H1 (cell line): ENCODE results near the gene RELT. TPM values are rescaled to one million over a fixed set of nuclear protein-coding genes. Genes with fewer than 3 reads are reported as not detected.

Source experiments
- CTCF ChIA-PET: fragments of 300-600 bp; sonication (Branson Sonifier 250); formaldehyde crosslinking; loops from one replicate; lab custom pipeline; 2021; ENCODE audit not compliant: partially characterized antibody; lab: Charles Lee
- POLR2A ChIA-PET: fragments of 300-600 bp; sonication (Branson Sonifier 250); formaldehyde crosslinking; loops from one replicate; lab custom pipeline; 2021; ENCODE audit warnings: inconsistent platforms; ENCODE audit not compliant: partially characterized antibody; lab: Charles Lee
- DNase-seq, 2 experiments: peaks; one replicate each; pipeline versions ENCODE4 v3.0.0 to v3.0.0-alpha.2; 2010 to 2022; ENCODE audit warnings: low spot score in 2 of 2, low read depth in 1 of 2, mixed read lengths in 1 of 2
- FAIRE-seq: peaks from 2 replicates; lab custom pipeline; 2011; peaks lifted over from hg19 to GRCh38; lab: Jason Lieb, UNC
- H2AFZ ChIP-seq: 2 replicates; pipeline ENCODE4 v1.8.1; 2012; ENCODE audit warnings: low read length, inconsistent platforms
- H2AK5ac ChIP-seq: 2 replicates; pipeline ENCODE4 v1.6.1; 2013; ENCODE audit warnings: low read depth, low read length
- H2BK120ac ChIP-seq: replicated peaks from 2 replicates; pipeline ENCODE3; 2013; ENCODE audit warnings: low read depth, low read length, inconsistent platforms
- H2BK12ac ChIP-seq: 2 replicates; pipeline ENCODE4 v1.6.1; 2013; ENCODE audit warnings: low read depth, low read length
- H2BK15ac ChIP-seq: 2 replicates; pipeline ENCODE4 v1.6.1; 2013; ENCODE audit warnings: low read length
- H2BK20ac ChIP-seq: 2 replicates; pipeline ENCODE4 v1.6.1; 2013; ENCODE audit warnings: low read length
- H2BK5ac ChIP-seq: 2 replicates; pipeline ENCODE4 v1.6.1; 2013; ENCODE audit warnings: low read depth, low read length
- H3K14ac ChIP-seq: 2 replicates; pipeline ENCODE4 v1.6.1; 2013; ENCODE audit warnings: inconsistent platforms; ENCODE audit not compliant: insufficient read length
- H3K18ac ChIP-seq: 2 replicates; pipeline ENCODE4 v1.6.1; 2013; ENCODE audit warnings: low read length; ENCODE audit errors: extremely low read depth
- H3K23ac ChIP-seq: 2 replicates; pipeline ENCODE4 v1.6.1; 2013; ENCODE audit warnings: inconsistent platforms; ENCODE audit not compliant: insufficient read length
- H3K23me2 ChIP-seq: 2 replicates; pipeline ENCODE4 v1.6.1; 2013; ENCODE audit warnings: low read depth, low read length
- H3K27ac ChIP-seq: 2 replicates; pipeline ENCODE4 v1.6.1; 2011; ENCODE audit warnings: low read depth, low read length, inconsistent platforms
- H3K27me3 ChIP-seq, 4 experiments: replicated peaks in 1 of 4; 1 replicate in 1 of 4; 2 replicates in 3 of 4; pipeline versions ENCODE4 v1.6.1 to v1.8.1; 2011 to 2013; ENCODE audit warnings: low read length in 3 of 4, mild to moderate bottlenecking in 3 of 4, inconsistent platforms in 2 of 4, mixed read lengths in 2 of 4, moderate library complexity in 1 of 4; ENCODE audit not compliant: control insufficient read depth in 3 of 4, insufficient read depth in 3 of 4; ENCODE audit errors: extremely low read depth in 1 of 4
- H3K36me3 ChIP-seq, 4 experiments: 2 replicates each; pipeline versions ENCODE4 v1.6.1 to v1.8.1; 2011 to 2013; ENCODE audit warnings: mild to moderate bottlenecking in 4 of 4, low read length in 3 of 4, moderate library complexity in 2 of 4, control low read depth in 1 of 4, inconsistent platforms in 1 of 4; ENCODE audit not compliant: insufficient read depth in 4 of 4, control insufficient read depth in 2 of 4
- H3K4ac ChIP-seq: replicated peaks from 2 replicates; pipeline ENCODE3; 2013; ENCODE audit warnings: low read length, low read depth, mixed read lengths, inconsistent platforms; ENCODE audit not compliant: insufficient read length
- H3K4me1 ChIP-seq, 4 experiments: replicated peaks in 1 of 4; 1 replicate in 1 of 4; 2 replicates in 3 of 4; pipeline versions ENCODE4 v1.6.1 to v1.8.1; 2011 to 2013; ENCODE audit warnings: low read length in 3 of 4, inconsistent platforms in 2 of 4, mixed read lengths in 1 of 4; ENCODE audit not compliant: insufficient read depth in 4 of 4, control insufficient read depth in 3 of 4
- H3K4me2 ChIP-seq, 2 experiments: 2 replicates each; pipeline versions ENCODE4 v1.6.1 to v1.8.1; 2011 to 2013; ENCODE audit warnings: low read depth in 2 of 2, low read length in 2 of 2, control low read depth in 1 of 2, inconsistent platforms in 1 of 2, mild to moderate bottlenecking in 1 of 2; ENCODE audit not compliant: insufficient read depth in 1 of 2
- H3K4me3 ChIP-seq, 4 experiments: fragments of 200-600, 300-600 bp in 1 of 4; sonication (generic), shearing (Covaris generic), sonication (Bioruptor Twin) in 1 of 4; 2 replicates each; pipeline versions ENCODE4 v1.5.1 to v1.8.1; 2011 to 2016; ENCODE audit warnings: low read length in 4 of 4, low read depth in 3 of 4, control low read depth in 2 of 4, inconsistent platforms in 2 of 4, mild to moderate bottlenecking in 2 of 4, mixed read lengths in 1 of 4, moderate library complexity in 1 of 4; ENCODE audit not compliant: insufficient read depth in 2 of 4; ENCODE audit errors: extremely low read depth in 1 of 4
- H3K56ac ChIP-seq: replicated peaks from 2 replicates; pipeline ENCODE3; 2013; ENCODE audit warnings: low read depth, mild to moderate bottlenecking, mixed read lengths, low read length, inconsistent platforms; ENCODE audit not compliant: insufficient read length
- H3K79me1 ChIP-seq: 2 replicates; pipeline ENCODE4 v1.6.1; 2013; ENCODE audit warnings: low read depth, low read length, control low read depth
- H3K79me2 ChIP-seq, 2 experiments: 2 replicates each; pipeline versions ENCODE4 v1.6.1 to v1.8.1; 2012 to 2013; ENCODE audit warnings: low read length in 2 of 2, mild to moderate bottlenecking in 2 of 2, inconsistent platforms in 1 of 2; ENCODE audit not compliant: insufficient read depth in 2 of 2, control insufficient read depth in 1 of 2
- H3K9ac ChIP-seq, 4 experiments: replicated peaks in 1 of 4; 1 replicate in 1 of 4; 2 replicates in 3 of 4; pipeline versions ENCODE4 v1.6.1 to v1.8.1; 2011 to 2013; ENCODE audit warnings: low read depth in 3 of 4, low read length in 3 of 4, control low read depth in 2 of 4, mild to moderate bottlenecking in 2 of 4, moderate library complexity in 2 of 4, inconsistent platforms in 1 of 4; ENCODE audit errors: extremely low read depth in 1 of 4
- H3K9me3 ChIP-seq, 2 experiments: 2 replicates each; pipeline versions ENCODE4 v1.6.1 to v1.8.1; 2012 to 2013; ENCODE audit warnings: mild to moderate bottlenecking in 2 of 2, moderate library complexity in 2 of 2, control low read depth in 1 of 2, inconsistent platforms in 1 of 2, low read depth in 1 of 2, low read length in 1 of 2, mixed read lengths in 1 of 2; ENCODE audit not compliant: insufficient read depth in 2 of 2
- H4K20me1 ChIP-seq, 2 experiments: replicated peaks in 1 of 2; 2 replicates each; pipeline versions ENCODE3 to v1.8.1; 2011 to 2013; ENCODE audit warnings: inconsistent platforms in 2 of 2, low read length in 2 of 2, mild to moderate bottlenecking in 1 of 2; ENCODE audit not compliant: insufficient read depth in 2 of 2, control insufficient read depth in 1 of 2
- H4K5ac ChIP-seq: 2 replicates; pipeline ENCODE4 v1.6.1; 2013; ENCODE audit warnings: low read length, low read depth, mixed read lengths, inconsistent platforms; ENCODE audit not compliant: insufficient read length
- H4K8ac ChIP-seq: 2 replicates; pipeline ENCODE4 v1.8.0; 2013; ENCODE audit warnings: mild to moderate bottlenecking, moderate library complexity, low read length, inconsistent platforms; ENCODE audit not compliant: insufficient read depth; ENCODE audit errors: extremely low read depth
- H4K91ac ChIP-seq: replicated peaks from 2 replicates; pipeline ENCODE3; 2013; ENCODE audit warnings: low read length, mixed read lengths, inconsistent platforms; ENCODE audit not compliant: insufficient read length
- BCL11A ChIP-seq, 2 experiments: IDR thresholded peaks; one replicate each; pipeline ENCODE4 v1.6.1; 2011; ENCODE audit warnings: low read depth in 2 of 2, low read length in 2 of 2, mild to moderate bottlenecking in 2 of 2
- HDAC6 ChIP-seq: IDR thresholded peaks from one replicate; pipeline ENCODE4 v1.7.1; 2012; ENCODE audit warnings: low read depth, mild to moderate bottlenecking, inconsistent platforms, low read length, moderate library complexity
- TCF12 ChIP-seq: IDR thresholded peaks from 2 replicates; pipeline ENCODE4 v1.6.1; 2011; ENCODE audit warnings: low read depth, mild to moderate bottlenecking, low read length
- WGBS, 2 experiments: shearing (Covaris generic) in 1 of 2; methylation state at CpG; one replicate each; pipeline versions ENCODE4 v1.1.6 to v1.1.7; 2013 to 2015; ENCODE audit warnings: low lambda C conversion rate in 2 of 2, mixed read lengths in 2 of 2, inconsistent platforms in 1 of 2, low coverage in 1 of 2, missing lambda C conversion rate in 1 of 2; ENCODE audit not compliant: insufficient replicate concordance in 2 of 2, insufficient coverage in 1 of 2, insufficient read length in 1 of 2; ENCODE audit errors: extremely low coverage in 1 of 2, missing lambda C conversion rate in 1 of 2; 5-methylcytosine and 5-hydroxymethylcytosine counted together
- polyA plus RNA-seq, 7 experiments: library from polyadenylated mRNA; depleted of rRNA in 3 of 7; stranded (reverse) in 5 of 7; unstranded in 2 of 7; fragments of >200 nt in 5 of 7; fragments of 200-250 nt in 2 of 7; gene quantifications; 1 replicate in 5 of 7; 2 replicates in 1 of 7; 4 replicates in 1 of 7; pipeline versions ENCODE4 v1.2.1 to v1.2.3, GENCODE V29; 2011 to 2013; ENCODE audit warnings: missing spikeins in 2 of 7, mixed read lengths in 2 of 7
- total RNA-seq: library from RNA; stranded (reverse); fragmentation: NEBNext Ultra II Directional; extraction: Animal tissue kit (Norgen Biotek cat#: 25700); gene quantifications from 2 replicates; pipeline ENCODE4 v1.2.1, GENCODE V29; 2021

RELT gene
- total and polyA plus RNA-seq, 2 of the 8 experiments (the other 6 are each of a cell fraction or from before 2014, with no cell fraction given), result 3.4 to 5.7 TPM

DNA sequence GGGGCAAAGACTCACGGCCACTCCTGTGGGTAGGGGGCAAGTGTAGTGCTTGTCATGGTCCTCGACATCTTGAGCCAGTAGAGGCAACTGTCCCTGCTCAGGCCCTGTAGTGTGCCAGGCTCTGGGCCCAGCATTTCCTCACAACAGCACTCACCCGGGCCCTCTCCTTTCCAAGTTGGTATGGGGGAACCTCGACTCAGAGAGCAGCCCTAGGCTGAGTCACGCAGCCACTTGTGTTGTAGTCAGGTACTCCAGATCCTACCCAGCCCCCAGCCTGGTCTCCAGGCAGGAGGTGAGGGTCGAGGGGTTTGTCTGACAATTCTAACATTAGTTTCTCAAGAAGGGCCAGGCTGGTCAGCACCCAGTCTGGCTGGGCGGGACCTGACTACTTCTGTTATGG lies 4.1 kb downstream of the RELT start:
- no peak overlapping the region for H2BK5ac ChIP-seq
- H3K9ac ChIP-seq, result no peak overlapping the region
- no peaks in the 10 kb centered on the region; a peak in 1 of 4 replicates for H3K79me2 ChIP-seq
- H3K4ac ChIP-seq, result no peak overlapping the region
- peaks cover 0 to 15% (median 9%) of the 10 kb centered on the region in 4 experiments; a peak in 4 of 7 replicates for H3K27me3 ChIP-seq
- no peak for TF ChIP-seq HDAC6
- no peak for TF ChIP-seq BCL11A (IDR thresholded peaks at IDR 0.05; ENCODE audit: low read depth in 2 of 2, low read length in 2 of 2)
- no peak for TF ChIP-seq TCF12
- H3K9me3 ChIP-seq, result no peaks in the 10 kb centered on the region
- peaks cover 9% of the 10 kb centered on the region; the same call in 1 of the 2 replicates for H3K79me1 ChIP-seq
- H2BK12ac ChIP-seq, result no peak overlapping the region
- no peak overlapping the region for H4K91ac ChIP-seq
- no peak overlapping the region for H3K14ac ChIP-seq
- H2BK15ac ChIP-seq, result no peak overlapping the region
- ChIA-PET CTCF (interaction anchor here (1.0 to 59.1 kb wide), 6 partner anchors 9 to 57 kb away, joined by 3 to 1456 read pairs (median 6); no protein-coding TSS in a partner anchor), POLR2A (interaction anchor here (0.6 to 1.8 kb wide), 4 partner anchors 13 to 747 kb away, joined by 3 to 5 read pairs (median 4); no protein-coding TSS in a partner anchor)
- peaks cover 3 to 18% (median 10%) of the 10 kb centered on the region in 4 experiments for H3K4me1 ChIP-seq
- no peak overlapping the region for H3K56ac ChIP-seq
- no peak overlapping the region for H3K4me3 ChIP-seq
- 94% methylated on average over 6 of the region's 7 CpGs; no CpG with 5 or more reads in 1 of the 2 experiments for WGBS, 2 experiments
- H3K4me2 ChIP-seq, result no peak overlapping the region
- H3K36me3 ChIP-seq, result no peaks in the 10 kb centered on the region
- H3K23me2 ChIP-seq, result peaks cover 8% of the 10 kb centered on the region
- H4K20me1 ChIP-seq, result peaks cover 6 to 10% of the 10 kb centered on the region in 2 experiments
- H3K18ac ChIP-seq, result no peak overlapping the region
- no peak overlapping the region for H4K5ac ChIP-seq
- DNase-seq (no peak), FAIRE-seq (no peak)
- no peak overlapping the region for H2BK20ac ChIP-seq
- no peak overlapping the region for H4K8ac ChIP-seq
- no peak overlapping the region for H2AFZ ChIP-seq
- H3K27ac ChIP-seq, result no peak overlapping the region
- H2BK120ac ChIP-seq, result no peak overlapping the region
- H3K23ac ChIP-seq, result no peak overlapping the region
- H2AK5ac ChIP-seq, result no peak overlapping the region
